AG09309 (cell line): ENCODE data around the gene GABBR2.
A peak's percentile ranks its signal among the peaks of the same experiment; 100 is the strongest.

Experiments
- DNase-seq: peaks from one replicate; pipeline ENCODE4 v3.0.0-alpha.2; 2010; ENCODE audit warnings: low read depth
- H3K4me3 ChIP-seq: 2 replicates; pipeline ENCODE4 v1.5.1; 2011; ENCODE audit warnings: mild to moderate bottlenecking, low read depth, low read length, moderate library complexity; ENCODE audit not compliant: control insufficient read depth
- TF ChIP-seq, protein P1 (sequence below): IDR thresholded peaks from 2 replicates; pipeline ENCODE4 v1.5.1; 2011; ENCODE audit warnings: mild to moderate bottlenecking, low read depth, low read length, inconsistent platforms; ENCODE audit not compliant: insufficient read depth, control insufficient read depth; ENCODE audit errors: missing control alignments

The GABBR2 gene

DNA sequence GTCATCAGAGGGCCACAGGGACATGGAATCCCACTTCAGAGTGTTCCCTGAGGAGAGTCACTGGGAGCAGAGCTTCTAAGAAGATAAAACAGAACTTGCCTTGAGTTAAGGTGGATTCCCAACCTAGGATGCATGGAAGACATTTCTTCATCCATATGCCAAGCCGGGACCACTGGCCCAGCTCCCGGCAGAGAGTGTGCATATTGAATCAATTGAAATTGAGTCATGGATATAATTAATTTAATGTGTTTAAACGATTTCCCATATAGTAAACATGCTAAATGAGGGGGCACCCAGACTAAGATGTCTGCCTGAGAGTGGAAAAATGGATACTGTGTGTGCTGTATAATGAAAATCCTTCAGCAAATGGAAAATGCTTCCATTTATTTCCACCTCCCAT lies 258.9 kb downstream of the GABBR2 start:
- H3K4me3 ChIP-seq, result no peak overlapping the region
- TF ChIP-seq, protein P1, sequence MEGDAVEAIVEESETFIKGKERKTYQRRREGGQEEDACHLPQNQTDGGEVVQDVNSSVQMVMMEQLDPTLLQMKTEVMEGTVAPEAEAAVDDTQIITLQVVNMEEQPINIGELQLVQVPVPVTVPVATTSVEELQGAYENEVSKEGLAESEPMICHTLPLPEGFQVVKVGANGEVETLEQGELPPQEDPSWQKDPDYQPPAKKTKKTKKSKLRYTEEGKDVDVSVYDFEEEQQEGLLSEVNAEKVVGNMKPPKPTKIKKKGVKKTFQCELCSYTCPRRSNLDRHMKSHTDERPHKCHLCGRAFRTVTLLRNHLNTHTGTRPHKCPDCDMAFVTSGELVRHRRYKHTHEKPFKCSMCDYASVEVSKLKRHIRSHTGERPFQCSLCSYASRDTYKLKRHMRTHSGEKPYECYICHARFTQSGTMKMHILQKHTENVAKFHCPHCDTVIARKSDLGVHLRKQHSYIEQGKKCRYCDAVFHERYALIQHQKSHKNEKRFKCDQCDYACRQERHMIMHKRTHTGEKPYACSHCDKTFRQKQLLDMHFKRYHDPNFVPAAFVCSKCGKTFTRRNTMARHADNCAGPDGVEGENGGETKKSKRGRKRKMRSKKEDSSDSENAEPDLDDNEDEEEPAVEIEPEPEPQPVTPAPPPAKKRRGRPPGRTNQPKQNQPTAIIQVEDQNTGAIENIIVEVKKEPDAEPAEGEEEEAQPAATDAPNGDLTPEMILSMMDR, result no peak
- no peak for DNase-seq

DNA sequence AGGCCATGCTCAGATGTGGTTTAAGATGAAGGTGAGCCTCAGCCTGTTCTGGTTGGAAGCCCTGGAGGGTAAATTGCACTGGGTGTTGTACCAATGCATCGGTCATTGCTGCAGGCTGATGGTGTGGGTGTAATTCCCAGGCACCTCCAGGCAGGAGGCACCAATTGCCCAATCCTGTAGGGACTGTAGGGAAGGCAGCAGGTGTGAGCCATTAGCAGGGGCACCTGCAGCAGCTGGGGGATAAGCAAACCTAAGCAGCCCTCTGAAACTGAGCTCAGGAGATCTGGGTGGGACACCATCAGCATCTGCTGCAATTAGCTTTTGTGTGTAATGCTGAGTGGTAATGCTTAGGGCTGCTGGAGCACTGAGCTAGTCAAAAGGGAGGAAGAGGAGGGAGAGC lies 263.2 kb downstream of the GABBR2 start:
- TF ChIP-seq, protein P1, result no peak
- no peak overlapping the region for H3K4me3 ChIP-seq
- no peak for DNase-seq

DNA sequence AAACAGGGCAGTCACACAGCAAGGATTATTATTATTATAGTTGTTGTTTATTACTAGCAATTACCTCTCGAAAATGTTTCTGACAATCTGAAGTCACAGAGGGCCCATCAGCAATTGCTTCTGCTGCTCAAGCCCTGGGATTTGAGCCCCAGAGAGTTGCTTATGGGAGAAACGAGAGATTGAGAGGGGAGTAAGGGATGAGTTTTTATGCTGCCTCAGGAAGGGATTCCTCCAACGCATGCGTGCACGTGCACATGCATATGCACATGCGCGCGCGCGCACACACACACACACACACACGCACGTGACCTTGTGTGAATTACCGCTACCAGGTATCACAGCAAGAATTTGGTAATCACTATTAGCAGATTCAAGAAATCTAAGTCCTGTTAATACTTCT lies 264.1 kb downstream of the GABBR2 start:
- DNase-seq, result no peak
- TF ChIP-seq, protein P1, result no peak
- H3K4me3 ChIP-seq, result no peak overlapping the region

DNA sequence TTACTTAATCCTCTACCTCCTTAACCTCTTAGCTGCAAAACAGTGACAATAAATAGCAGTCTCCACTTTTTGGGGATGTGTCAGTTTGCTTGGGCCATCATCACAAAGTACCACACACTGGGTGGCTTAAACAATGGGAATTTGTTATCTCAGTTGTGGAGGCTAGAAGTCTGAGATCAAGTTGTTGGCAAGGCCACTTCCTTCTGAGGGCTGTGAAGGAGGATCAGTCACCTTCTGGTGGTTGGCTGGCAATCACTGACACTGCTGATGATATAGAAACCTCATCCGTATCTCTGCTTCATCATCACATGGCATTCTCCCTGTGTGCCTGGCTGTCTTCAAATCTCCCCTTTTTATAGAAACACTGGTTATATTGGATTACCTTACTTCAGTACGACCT lies 266.2 kb downstream of the GABBR2 start:
- no peak for DNase-seq
- TF ChIP-seq, protein P1, result no peak
- no peak overlapping the region for H3K4me3 ChIP-seq

DNA sequence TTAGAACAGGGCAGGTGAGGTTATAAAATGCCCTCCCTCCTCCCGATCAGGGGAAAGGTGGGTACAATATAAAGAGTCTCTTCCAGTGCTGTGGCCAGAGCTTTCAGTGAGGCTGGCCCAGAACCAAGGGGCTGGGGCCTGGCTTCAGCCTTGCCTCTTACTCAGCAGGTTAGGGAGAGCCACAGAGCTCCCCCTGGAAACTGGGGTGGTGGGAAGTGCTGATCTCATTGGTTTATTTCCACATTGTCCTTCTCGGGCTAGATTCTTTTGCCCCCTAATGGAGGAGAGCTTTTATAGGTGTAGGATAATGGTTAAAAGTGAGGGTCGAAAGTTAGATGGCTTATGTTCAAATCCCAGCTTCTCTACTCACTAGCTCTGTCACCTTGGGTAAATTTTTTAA lies 266.6 kb downstream of the GABBR2 start:
- TF ChIP-seq, protein P1, result no peak
- no peak overlapping the region for H3K4me3 ChIP-seq
- no peak for DNase-seq

DNA sequence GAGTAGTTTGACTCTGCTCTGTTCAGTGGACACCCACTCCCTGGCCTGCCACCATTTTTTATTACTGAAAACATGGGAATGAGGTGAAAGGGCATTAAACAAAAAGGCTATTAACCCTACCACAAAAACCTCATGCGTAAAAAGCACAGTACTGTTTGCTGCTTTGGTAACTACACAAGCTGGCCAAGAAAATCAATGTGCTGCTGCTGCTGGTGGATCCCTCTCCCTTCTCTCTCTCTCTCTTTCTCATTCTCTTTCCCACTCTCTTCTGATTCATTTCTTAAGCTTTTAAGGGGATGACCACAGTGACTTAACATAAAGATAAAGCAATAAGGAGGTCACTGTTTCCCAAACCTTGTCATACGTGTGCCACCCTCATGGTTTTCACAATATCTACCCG lies 270.1 kb downstream of the GABBR2 start:
- TF ChIP-seq, protein P1, result no peak
- DNase-seq, result peak; percentile 57

DNA sequence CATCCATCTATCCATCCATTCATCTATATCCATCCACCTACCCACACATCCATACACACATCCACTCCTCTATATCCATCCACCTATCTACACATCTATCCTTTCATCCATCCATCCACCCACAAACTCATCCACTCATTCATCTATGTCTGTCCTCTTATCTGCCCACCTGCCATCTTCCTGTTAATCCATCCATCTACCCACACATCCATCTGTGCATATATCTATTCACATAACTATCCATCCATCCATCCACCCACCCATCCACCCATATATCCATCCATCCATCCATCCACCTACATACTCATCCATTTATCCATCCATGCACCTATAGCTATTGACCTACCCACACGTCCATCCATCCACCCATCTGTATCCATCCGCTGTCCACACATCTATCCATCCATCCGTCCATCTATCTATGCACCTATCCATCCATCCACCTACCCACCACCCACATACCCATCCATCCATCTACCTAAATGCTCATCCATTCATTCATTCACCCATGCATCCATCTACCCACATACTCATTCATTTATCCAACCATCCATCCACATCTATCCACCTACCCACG lies 271.2 kb downstream of the GABBR2 start:
- TF ChIP-seq, protein P1, result no peak
- no peak overlapping the region for H3K4me3 ChIP-seq
- no peak for DNase-seq

More for the DNA sequence above, 270.1 kb downstream of the GABBR2 start:
- H3K4me3 ChIP-seq, result no peak overlapping the region
